ENCODE measurements around the gene ASB3. TPM values are rescaled to one million over a fixed set of nuclear protein-coding genes. Genes with fewer than 3 reads are reported as not detected.
"Not testable (repeated sequence)": the region's sequence is repeated elsewhere in the genome, so short reads cannot be mapped to it uniquely, and the experiment has no call there.

ASB3 gene
- polyA plus RNA-seq, 1 donor from 2014 or later: 60.4 TPM

DNA sequence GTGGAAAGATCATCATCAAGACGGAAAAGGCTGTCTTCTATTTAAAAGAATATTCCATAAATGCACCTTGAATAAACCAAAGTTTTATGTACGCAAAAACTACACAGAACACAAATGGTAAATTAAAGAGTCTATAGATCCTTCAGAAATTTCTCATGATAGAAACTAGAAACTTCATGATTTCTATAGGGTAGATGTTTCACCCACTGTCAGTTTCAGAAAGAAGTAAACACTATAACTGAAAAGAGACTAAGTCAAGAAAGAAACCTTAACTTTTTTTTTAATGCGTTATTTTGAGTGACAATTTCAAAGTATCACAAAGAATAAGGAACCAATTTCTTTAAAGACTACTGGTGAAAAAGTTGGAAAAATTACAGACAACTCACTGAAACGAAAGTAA lies 61.1 kb downstream of the ASB3 start:
- no peak overlapping the region for H3K4me2 ChIP-seq (ENCODE audit: low read length)
- no peaks in the 10 kb centered on the region for H3K9me2 ChIP-seq (ENCODE audit: insufficient read depth, low read length)
- H4K20me1 ChIP-seq (ENCODE audit: insufficient read depth): no peaks in the 10 kb centered on the region
- no peak overlapping the region for H3K27ac ChIP-seq (ENCODE audit: low read length)
- H3F3A ChIP-seq (ENCODE audit: insufficient read depth, low read length, poor library complexity, severe bottlenecking): no peaks in the 10 kb centered on the region
- H3K9me3 ChIP-seq (ENCODE audit: low read length): no peaks in the 10 kb centered on the region
- H3K27me3 ChIP-seq (ENCODE audit: insufficient read depth, low read depth, low read length): no peaks in the 10 kb centered on the region
- H3K79me2 ChIP-seq (replicated peaks; ENCODE audit: insufficient read depth, low read length): peaks cover 2% of the 10 kb centered on the region
- no peak overlapping the region for H3K4me3 ChIP-seq (ENCODE audit: low read length)
- TF ChIP-seq, protein P1, sequence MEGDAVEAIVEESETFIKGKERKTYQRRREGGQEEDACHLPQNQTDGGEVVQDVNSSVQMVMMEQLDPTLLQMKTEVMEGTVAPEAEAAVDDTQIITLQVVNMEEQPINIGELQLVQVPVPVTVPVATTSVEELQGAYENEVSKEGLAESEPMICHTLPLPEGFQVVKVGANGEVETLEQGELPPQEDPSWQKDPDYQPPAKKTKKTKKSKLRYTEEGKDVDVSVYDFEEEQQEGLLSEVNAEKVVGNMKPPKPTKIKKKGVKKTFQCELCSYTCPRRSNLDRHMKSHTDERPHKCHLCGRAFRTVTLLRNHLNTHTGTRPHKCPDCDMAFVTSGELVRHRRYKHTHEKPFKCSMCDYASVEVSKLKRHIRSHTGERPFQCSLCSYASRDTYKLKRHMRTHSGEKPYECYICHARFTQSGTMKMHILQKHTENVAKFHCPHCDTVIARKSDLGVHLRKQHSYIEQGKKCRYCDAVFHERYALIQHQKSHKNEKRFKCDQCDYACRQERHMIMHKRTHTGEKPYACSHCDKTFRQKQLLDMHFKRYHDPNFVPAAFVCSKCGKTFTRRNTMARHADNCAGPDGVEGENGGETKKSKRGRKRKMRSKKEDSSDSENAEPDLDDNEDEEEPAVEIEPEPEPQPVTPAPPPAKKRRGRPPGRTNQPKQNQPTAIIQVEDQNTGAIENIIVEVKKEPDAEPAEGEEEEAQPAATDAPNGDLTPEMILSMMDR (IDR thresholded peaks at IDR 0.05; ENCODE audit: poor library complexity, severe bottlenecking): no peak
- no peak for TF ChIP-seq MXI1 (conservative IDR thresholded peaks at IDR 0.05; ENCODE audit: poor library complexity, severe bottlenecking)
- TF ChIP-seq, protein P2, sequence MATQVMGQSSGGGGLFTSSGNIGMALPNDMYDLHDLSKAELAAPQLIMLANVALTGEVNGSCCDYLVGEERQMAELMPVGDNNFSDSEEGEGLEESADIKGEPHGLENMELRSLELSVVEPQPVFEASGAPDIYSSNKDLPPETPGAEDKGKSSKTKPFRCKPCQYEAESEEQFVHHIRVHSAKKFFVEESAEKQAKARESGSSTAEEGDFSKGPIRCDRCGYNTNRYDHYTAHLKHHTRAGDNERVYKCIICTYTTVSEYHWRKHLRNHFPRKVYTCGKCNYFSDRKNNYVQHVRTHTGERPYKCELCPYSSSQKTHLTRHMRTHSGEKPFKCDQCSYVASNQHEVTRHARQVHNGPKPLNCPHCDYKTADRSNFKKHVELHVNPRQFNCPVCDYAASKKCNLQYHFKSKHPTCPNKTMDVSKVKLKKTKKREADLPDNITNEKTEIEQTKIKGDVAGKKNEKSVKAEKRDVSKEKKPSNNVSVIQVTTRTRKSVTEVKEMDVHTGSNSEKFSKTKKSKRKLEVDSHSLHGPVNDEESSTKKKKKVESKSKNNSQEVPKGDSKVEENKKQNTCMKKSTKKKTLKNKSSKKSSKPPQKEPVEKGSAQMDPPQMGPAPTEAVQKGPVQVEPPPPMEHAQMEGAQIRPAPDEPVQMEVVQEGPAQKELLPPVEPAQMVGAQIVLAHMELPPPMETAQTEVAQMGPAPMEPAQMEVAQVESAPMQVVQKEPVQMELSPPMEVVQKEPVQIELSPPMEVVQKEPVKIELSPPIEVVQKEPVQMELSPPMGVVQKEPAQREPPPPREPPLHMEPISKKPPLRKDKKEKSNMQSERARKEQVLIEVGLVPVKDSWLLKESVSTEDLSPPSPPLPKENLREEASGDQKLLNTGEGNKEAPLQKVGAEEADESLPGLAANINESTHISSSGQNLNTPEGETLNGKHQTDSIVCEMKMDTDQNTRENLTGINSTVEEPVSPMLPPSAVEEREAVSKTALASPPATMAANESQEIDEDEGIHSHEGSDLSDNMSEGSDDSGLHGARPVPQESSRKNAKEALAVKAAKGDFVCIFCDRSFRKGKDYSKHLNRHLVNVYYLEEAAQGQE (IDR thresholded peaks at IDR 0.05; ENCODE audit: borderline replicate concordance): no peak
- H3K9ac ChIP-seq (ENCODE audit: low read length): no peak overlapping the region
- H3K36me3 ChIP-seq (ENCODE audit: insufficient read depth, low read length): peaks cover 4% of the 10 kb centered on the region
- no peak overlapping the region for H2AFZ ChIP-seq (ENCODE audit: low read depth, low read length)

DNA sequence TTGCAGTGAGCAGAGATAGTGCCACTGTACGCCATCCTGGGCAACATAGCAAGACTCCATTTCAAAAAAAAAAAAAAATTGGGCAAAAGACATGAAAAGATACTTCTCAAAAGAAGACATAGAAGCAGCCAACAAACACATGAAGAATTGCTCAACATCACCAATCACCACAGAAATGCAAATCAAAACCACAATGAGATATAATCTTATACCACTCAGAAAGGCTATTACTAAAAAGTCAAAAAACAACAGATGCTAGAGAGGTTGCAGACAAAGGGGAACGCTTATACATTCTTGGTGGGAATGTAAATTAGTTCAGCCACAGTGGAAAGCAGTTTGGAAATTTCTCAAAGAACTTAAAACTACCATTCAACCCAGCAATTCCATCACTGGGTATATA lies 62.2 kb downstream of the ASB3 start:
- H3K4me2 ChIP-seq (ENCODE audit: low read length): no peak overlapping the region
- no peaks in the 10 kb centered on the region for H3K27me3 ChIP-seq (ENCODE audit: insufficient read depth, low read depth, low read length)
- H2AFZ ChIP-seq (ENCODE audit: low read depth, low read length): no peak overlapping the region
- H3K4me3 ChIP-seq (ENCODE audit: low read length): no peak overlapping the region
- peaks cover 13% of the 10 kb centered on the region for H3K79me2 ChIP-seq (replicated peaks; ENCODE audit: insufficient read depth, low read length)
- no peaks in the 10 kb centered on the region for H3K9me2 ChIP-seq (ENCODE audit: insufficient read depth, low read length)
- no peak overlapping the region for H3K27ac ChIP-seq (ENCODE audit: low read length)
- TF ChIP-seq, protein P1 (IDR thresholded peaks at IDR 0.05; ENCODE audit: poor library complexity, severe bottlenecking): no peak
- no peak for TF ChIP-seq TAF1 (IDR thresholded peaks at IDR 0.05; ENCODE audit: low read depth)
- TF ChIP-seq, protein P2 (IDR thresholded peaks at IDR 0.05; ENCODE audit: borderline replicate concordance): no peak
- no peak for TF ChIP-seq POLR2AphosphoS5 (IDR thresholded peaks at IDR 0.05)
- TF ChIP-seq RAD21 (conservative IDR thresholded peaks at IDR 0.05): no peak
- no peaks in the 10 kb centered on the region for H3K9me3 ChIP-seq (ENCODE audit: low read length)
- H4K20me1 ChIP-seq (ENCODE audit: insufficient read depth): no peaks in the 10 kb centered on the region
- H3F3A ChIP-seq (ENCODE audit: insufficient read depth, low read length, poor library complexity, severe bottlenecking): no peaks in the 10 kb centered on the region
- no peaks in the 10 kb centered on the region for H3K36me3 ChIP-seq (ENCODE audit: insufficient read depth, low read length)
- H3K9ac ChIP-seq (ENCODE audit: low read length): no peak overlapping the region

DNA sequence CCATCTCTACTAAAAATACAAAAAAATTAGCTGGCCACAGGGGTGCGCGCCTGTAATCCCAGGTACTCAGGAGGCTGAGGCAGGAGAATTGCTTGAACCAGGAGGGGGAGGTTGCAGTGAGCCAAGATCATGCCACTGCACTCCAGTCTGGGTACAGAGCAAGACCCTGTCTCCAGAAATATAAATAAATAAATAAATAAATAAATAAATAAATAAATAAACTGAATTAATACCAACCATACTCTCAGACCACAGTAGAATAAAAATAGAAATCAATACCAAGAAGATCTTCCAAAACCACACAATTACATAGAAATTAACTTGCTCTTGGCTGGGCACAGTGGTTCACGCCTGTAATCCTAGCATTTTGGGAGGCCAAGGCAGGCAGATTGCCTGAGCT lies 65.8 kb downstream of the ASB3 start:
- not testable (repeated sequence) for H3K27ac ChIP-seq (ENCODE audit: low read length); H3K4me2 ChIP-seq (ENCODE audit: low read length); H2AFZ ChIP-seq (ENCODE audit: low read depth, low read length); H3K4me3 ChIP-seq (ENCODE audit: low read length); H3K36me3 ChIP-seq (ENCODE audit: insufficient read depth, low read length); H4K20me1 ChIP-seq (ENCODE audit: insufficient read depth); H3K27me3 ChIP-seq (ENCODE audit: insufficient read depth, low read depth, low read length); H3K9me3 ChIP-seq (ENCODE audit: low read length); H3F3A ChIP-seq (ENCODE audit: insufficient read depth, low read length, poor library complexity, severe bottlenecking); H3K9ac ChIP-seq (ENCODE audit: low read length); H3K9me2 ChIP-seq (ENCODE audit: insufficient read depth, low read length)
- peaks cover 17% of the 10 kb centered on the region for H3K79me2 ChIP-seq (replicated peaks; ENCODE audit: insufficient read depth, low read length)

Data from neural cell (in vitro differentiated cells).